Measurements from ENCODE around the gene CACNA2D2.

DNA sequence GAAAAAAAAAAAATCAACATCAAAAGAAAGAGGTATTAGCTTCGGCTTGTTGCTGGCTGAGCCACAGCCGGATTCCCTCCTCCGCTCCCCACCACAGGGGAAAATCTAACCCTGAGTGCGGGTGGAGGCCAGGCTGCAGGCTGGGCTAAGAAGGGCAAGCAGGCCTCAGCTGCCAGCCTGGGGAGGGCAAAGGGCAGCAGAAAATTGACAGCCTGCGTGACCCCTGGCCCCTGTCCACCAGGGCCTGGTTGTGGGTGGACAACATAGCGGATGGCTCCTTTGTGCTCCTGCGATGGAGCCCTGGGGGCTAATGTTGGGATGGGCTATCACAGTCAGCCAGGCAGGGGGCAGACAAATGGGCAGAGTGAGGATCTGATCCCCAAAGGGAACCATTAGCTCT, 25.4 kb downstream of the CACNA2D2 start:
- no peak for TF ChIP-seq CTCF (conservative IDR thresholded peaks at IDR 0.05 in 1 of 2, IDR thresholded peaks at IDR 0.05 in 1 of 2; ENCODE audit: low read depth in 1 of 2, low read length in 2 of 2)
- no peak for TF ChIP-seq EZH2 (IDR thresholded peaks at IDR 0.05; ENCODE audit: low read length, missing control alignments)

Measured in fibroblast of lung (primary cell).